ENCODE measurements around the gene TSPEAR.
A peak's percentile ranks its signal among the peaks of the same experiment; 100 is the strongest.
"Not testable (repeated sequence)": the region's sequence is repeated elsewhere in the genome, so short reads cannot be mapped to it uniquely, and the experiment has no call there.

Gene TSPEAR

DNA sequence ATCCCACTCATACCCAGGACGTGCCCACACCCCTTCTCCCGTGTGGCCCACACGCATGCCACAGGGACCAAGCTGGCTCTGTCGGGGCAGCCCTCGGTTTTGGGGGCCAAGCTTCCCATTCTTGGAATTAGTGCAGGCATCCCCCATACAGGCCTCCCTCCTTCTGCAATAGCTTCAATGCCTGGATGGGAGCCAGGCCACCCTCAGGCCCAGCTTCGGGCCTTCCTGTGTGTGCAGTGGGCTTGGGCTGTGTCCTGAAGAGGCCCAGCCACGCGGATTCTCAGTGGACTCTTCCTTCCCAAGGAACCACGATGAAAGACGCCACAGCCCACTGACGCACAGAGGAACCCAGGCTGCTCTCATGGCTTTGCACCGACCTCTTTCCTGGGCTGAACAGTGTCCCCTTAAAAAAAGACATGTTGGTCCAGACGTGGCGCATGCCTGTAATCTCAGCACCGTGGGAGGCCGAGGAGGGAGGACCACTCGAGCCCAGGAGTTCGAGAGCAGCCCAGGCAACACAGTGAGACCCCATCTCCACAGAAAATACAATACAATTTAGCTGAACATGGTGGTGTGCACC lies 61.8 kb downstream of the TSPEAR start:
- DNase-seq = no peak

DNA sequence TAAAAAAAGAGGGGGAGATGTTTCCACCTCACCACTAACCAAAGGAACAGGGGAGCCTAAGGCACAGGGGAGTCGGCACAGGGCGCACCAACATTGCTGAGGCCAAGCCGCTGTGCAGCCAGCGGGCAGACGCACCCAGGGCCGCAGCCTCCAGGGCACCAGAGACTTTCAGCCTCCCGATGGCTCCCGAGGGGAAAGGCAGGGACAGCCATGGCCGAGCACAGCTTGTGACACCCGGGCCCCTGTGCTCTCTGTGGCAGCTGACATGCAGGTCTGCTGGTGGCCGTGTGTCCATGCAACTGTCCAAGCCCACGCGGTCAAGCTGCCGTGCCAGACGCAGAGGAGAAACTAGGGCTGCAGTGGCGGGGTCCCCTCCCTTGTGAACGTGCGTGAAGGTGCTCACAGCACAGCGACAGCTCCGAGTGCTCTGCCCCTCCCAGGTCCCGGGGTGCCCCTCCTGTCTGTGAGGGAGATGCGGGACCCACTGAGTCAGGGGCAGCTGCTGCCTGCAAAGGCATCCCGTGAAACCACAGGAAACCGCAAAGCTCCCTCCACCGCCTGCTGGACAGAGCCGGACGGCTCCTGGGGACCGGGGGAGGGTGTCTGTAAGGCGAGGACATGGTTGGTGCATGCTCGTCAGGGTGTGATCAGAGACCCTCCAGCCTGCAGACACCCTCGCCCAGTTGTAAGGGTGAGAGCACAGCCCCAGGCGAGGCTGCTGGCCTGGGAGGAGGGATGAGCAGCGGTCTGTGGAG lies 62.6 kb downstream of the TSPEAR start:
- DNase-seq = no peak

DNA sequence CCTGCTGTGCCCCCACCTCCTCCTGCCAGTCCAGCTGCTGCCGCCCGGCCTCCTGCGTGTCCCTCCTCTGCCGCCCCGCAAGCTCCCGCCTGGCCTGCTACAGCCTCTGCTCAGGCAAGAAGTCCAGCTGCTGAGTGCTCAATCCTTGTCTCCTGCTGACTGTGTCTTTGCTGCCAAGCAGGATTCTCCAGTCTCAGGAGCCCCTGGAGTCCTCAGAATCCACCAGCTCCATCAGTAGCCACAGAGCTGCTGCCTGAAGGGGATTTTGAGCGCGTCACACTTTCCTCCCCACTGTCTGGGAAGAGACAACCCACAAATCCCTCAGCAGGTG lies 64.2 kb downstream of the TSPEAR start:
- no peak for DNase-seq

DNA sequence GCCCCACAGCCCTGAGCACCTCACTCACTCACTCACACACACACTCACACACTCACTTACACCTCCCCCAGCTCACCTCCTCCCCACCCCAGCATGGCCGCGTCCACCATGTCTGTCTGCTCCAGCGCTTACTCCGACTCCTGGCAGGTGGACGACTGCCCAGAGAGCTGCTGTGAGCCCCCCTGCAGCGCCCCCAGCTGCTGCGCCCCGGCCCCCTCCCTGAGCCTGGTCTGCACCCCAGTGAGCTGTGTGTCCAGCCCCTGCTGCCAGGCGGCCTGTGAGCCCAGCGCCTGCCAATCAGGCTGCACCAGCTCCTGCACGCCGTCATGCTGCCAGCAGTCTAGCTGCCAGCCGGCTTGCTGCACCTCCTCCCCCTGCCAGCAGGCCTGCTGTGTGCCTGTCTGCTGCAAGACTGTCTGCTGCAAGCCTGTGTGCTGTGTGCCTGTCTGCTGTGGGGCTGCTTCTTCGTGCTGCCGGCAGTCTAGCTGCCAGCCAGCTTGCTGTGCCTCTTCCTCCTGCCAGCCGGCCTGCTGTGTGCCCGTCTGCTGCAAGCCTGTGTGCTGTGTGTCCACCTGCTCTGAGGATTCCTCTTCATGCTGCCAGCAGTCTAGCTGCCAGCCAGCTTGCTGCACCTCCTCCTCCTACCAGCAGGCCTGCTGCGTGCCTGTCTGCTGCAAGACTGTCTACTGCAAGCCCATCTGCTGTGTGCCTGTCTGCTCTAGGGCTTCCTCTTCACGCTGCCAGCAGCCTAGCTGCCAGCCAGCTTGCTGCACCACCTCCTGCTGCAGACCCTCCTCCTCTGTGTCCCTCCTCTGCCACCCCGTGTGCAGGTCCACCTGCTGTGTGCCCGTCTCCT lies 64.8 kb downstream of the TSPEAR start, which contains the start of gene KRTAP10-11:
KRTAP10-11 (plus strand) TSS at position 49 of the 856 bp plus-strand sequence; CDS start at position 94, 45 bp downstream.
- DNase-seq = not testable (repeated sequence)

DNA sequence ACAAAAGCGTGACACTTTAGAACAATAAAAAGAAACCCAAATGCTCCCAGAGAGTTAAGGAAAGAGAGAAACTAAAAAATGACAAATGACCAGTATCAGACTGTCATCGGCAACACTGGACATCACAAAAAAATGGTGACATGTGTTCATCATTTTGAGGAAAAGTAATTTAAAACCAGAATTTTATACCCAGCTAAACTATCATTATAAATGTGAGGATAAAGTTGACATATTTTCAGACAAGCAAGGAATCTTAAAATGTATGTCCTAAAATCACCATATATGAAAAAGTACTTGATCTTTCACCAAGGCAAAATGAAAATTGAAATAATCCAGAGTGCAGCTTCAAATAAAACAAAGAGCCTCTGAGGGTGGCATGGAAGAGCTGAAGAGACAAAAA lies 66.5 kb downstream of the TSPEAR start:
- DNase-seq = no peak

DNA sequence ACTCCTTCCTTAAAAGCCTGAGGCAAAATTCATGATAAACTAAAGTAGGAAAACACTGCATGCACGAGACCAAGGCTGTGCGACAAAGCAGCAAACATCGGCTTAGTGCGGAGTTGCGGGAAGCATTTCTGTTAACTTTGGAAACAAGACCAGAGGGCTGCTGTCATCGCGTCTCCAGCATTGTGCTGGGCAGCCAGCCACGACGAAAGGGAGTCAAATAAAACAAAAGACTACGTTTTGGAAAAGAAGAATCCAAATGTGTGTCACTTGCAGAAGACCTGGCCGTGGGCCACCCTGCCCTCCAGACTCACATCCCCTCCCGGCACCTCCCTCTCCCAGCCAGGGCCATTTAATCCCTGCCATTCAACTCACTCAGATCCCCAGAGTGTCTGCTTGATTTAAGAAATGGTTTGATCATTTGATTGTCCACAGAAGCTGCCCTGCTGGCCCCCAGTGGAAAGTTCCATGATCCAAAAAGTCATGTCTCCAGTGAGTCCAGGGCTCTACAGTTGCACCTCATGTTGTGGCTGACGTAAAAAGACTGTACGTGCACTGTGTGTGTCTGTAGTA lies 67.5 kb downstream of the TSPEAR start:
- DNase-seq = no peak

DNA sequence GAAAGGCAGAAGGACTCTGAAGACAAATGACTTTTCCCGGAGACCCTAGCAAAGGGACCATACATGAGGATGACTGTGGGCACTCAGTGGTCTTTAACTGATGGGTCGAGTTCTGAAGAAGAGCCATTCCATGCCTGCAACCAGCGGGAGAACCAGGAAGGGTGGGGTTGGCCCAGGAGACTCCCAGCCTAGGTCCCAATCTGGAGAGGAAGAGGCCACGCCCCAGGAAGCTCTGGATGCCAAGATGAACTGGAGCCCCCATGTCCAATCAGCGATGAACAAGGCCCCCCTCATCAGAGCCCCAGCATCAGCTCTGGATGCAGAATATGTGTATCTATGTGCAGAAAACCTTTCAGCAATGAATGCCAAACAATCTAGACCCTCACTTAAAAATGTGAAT lies 70.6 kb downstream of the TSPEAR start:
- no peak for DNase-seq

DNA sequence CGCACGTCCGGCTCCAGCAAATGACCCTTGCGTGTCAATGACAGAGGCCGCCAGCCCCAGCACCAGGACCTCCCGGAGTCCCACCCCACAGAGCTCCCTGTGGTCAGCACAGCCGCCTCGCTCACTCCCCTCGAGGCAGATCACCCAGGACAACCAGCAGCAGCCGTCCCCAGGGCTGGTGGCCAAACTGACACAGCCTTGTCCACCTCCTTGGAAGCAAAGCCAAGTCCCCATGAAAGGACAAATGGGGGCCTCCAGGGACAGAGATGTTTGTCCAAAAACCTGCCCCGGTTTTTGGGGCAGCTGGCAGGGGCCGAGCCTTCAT lies 72.1 kb downstream of the TSPEAR start:
- DNase-seq = no peak

DNA sequence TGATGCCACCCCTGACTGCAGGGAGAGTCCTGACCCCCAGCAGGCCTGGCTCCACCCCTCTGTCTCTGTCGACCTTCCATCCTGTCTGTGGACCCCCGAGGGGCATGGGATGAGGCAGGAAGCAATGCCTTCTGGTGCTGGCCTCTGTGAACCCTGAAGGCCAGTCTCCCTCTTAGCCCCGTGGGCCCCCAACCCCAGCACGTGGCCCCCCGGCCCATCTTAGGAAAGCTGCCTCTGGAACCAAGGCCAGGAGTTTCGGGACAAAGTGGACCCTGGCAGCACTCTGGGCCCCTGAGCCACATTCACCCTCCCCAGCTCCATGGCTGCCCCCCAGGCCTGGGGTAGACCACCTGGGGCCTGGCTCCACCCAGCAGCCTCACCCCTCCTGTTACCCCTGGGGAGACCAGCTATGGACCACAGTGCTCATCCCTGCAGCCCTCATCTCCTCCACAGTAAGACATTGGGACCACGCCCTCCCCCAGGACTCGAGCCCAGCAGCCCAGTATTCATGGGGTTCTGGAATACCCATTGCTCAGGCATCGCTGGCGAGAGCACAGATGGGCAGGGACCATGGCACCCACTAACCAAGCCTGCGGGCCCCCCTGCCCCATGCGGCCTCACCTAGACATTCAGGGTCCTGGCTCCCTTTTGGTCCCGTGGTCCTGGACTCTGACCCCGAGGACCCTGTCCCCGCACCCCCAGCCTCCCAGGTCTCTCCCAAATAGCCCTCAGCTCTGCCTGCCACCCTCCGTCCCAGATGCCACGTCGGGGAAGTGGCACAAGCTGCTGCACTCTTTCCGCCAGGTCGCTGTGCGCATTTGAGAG lies 72.7 kb downstream of the TSPEAR start:
- not testable (repeated sequence) for DNase-seq

DNA sequence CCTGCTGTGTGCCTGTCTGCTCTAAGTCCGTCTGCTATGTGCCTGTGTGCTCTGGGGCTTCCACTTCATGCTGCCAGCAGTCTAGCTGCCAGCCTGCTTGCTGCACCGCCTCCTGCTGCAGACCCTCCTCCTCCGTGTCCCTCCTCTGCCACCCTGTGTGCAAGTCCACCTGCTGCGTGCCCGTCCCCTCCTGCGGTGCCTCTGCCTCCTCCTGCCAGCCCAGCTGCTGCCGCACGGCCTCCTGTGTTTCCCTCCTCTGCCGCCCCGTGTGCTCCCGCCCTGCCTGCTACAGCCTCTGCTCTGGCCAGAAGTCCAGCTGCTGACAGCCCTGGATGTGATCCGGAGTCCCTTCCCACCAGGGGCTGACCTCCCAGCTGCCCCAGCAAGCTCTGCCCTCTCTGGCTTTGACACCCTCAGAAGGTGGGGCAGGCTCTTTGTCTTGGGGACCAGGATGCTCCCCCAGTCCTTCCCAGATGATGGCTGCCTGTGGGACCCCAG lies 73.5 kb downstream of the TSPEAR start:
- DNase-seq = not testable (repeated sequence)

DNA sequence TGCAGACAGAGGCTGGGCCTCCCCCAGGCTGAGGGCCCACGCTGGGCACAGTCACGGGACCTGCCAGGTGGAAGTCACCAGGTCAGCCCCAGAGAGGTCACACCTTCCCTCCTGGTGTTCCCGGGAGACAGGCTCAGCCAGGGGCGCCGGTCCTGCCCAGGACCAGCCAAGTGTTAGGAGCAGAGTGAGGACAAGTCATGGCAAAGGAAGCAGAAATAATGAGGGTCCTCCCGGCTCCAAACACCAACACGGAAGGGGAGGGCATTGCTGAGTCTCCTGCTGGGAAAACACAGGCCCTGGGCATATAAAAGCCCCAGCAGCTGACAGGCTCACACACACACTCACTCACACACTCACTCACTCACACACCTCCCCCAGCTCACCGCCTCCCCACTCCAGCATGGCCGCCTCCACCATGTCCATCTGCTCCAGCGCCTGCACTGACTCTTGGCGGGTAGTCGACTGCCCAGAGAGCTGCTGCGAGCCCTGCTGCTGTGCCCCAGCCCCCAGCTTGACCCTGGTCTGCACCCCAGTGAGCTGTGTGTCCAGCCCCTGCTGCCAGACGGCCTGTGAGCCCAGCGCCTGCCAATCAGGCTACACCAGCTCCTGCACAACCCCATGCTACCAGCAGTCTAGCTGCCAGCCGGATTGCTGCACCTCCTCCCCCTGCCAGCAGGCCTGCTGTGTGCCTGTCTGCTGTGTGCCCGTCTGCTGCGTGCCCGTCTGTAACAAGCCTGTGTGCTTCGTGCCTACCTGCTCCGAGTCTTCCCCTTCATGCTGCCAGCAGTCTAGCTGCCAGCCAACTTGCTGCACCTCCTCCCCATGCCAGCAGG lies 74.1 kb downstream of the TSPEAR start, which contains the start of gene KRTAP10-10:
KRTAP10-10 (plus strand) TSS at position 339 of the 833 bp plus-strand sequence; CDS start at position 401, 62 bp downstream.
- no peak for DNase-seq

DNA sequence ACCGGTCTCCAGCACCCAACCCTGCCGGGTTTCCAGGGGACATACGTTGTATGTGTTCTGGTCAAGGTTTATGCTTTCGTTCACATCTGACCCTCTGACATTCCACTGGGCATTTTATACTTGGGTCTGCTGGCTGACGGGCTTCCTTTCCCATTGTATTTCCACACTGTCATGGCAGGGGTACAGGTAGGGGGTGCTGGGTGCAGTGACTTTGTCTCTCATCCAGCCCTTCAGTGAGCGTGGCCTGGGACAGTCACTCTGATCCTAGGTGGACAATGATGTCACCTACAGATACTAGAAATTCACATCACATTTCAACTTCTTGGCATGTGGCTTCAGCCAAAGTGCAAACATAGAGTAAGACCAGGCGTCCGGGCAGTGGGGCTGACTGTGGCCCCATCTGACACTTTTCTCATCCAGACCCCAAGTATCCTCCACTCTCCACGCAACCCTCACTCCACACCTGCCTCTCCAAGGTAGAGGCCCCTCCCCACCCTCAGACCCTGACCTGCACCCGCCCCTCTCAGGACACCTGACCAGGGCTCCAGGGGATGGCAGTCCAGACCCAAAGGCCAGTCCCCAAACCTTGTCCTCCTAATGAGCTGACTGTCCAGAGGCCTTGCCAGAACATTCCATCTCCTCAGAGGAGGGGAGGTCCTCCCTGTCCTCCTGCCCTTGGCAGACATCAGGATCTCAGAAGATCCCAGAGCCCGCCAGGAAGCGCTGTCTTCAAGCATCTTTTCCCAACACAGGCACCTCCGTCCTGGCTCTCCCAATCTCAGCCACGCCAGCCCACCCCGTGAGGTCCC lies 75.0 kb downstream of the TSPEAR start:
- DNase-seq = no peak

DNA sequence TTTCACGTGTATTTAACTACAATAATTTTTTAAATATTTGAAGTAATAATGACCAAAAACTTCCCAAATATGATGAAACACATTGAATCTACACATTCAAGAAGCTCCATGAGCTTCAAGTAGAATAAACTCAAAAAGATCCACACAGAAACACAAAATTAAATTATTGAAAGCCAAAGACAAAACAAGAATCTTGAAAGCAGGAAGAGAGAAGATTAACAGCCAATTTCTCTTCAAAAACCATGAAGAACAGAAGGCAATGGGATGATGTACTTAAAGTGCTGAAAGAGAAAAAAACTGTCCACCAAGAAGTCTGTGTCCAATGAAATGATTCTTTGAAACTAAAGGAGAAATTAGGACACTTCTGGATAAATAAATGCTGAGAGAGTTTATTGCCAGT lies 79.3 kb downstream of the TSPEAR start:
- DNase-seq = no peak

DNA sequence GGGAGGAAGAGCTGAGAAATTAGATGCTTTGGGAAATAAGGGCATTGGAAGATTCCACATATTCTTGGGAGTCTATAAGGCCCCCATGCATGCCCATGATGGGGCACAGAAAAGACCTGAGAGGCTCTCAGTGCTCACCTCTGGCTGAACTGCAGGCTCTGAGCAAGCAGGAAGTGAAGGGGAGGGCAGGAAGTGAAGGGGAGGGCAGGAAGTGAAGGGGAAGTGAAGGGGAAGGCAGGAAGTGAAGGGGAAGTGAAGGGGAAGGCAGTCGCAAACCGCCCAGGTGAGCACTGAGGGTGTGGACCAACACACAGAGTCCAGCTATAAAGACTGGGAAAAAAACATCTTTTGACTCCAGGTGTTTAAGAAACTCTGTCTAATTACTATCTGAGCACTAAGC lies 80.9 kb downstream of the TSPEAR start:
- DNase-seq = no peak

DNA sequence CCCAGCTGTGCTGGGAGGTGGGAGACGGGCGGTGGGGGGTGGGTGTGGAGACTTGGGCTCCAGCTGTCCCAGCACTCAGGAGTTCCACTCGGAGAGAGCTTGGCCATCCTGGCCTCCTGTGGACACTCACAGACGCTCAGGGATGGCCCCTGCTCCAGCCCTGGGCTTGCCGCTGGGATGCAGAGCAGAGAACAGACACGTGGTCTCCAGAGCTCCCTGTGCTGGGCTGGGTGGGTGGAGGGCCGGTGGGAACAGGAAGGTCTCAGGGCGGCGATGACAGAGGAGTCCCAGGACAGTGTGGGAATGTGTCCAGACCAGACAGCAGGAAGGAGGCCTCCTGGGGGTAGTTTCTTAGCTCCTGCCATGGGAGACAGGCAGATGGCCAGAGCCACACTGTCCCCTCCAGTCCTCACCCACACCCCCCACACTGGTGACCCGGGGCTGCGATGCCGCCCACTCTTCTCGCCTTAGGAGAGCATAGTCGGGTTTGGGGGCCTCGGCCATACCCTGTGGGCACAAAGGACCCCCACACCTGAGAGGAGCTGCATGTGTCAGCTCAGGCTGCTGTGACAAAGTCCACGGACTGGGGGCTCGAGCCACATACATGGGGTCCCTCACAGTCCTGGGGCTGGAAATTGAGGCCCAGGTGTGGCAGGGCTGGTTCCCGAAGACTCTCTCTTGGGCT lies 82.5 kb downstream of the TSPEAR start:
- no peak for DNase-seq

DNA sequence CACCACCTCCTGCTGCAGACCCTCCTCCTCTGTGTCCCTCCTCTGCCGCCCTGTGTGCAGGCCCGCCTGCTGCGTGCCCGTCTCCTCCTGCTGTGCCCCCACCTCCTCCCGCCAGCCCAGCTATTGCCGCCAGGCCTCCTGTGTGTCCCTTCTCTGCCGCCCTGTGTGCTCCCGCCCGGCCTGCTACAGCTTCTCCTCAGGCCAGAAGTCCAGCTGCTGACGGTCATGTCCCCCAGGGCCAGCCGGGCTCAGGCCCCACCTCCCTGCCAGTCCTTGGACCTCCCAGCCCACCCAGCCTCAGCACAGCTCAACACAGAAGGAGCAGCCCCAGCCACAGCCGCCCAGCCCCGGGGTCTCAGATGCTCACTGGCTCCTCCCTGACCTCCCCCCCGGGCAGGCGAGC lies 83.5 kb downstream of the TSPEAR start:
- not testable (repeated sequence) for DNase-seq

DNA sequence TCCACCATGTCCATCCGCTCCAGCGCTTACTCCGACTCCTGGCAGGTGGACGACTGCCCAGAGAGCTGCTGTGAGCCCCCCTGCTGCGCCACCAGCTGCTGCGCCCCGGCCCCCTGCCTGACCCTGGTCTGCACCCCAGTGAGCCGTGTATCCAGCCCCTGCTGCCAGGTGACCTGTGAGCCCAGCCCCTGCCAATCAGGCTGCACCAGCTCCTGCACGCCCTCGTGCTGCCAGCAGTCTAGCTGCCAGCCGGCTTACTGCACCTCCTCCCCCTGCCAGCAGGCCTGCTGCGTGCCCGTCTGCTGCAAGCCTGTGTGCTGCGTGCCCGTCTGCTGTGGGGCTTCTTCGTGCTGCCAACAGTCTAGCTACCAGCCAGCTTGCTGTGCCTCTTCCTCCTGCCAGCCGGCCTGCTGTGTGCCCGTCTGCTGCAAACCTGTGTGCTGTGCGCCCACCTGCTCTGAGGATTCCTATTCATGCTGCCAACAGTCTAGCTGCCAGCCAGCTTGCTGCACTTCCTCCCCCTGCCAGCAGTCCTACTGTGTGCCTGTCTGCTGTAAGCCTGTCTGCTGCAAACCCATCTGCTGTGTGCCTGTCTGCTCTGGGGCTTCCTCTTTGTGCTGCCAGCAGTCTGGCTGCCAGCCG lies 84.1 kb downstream of the TSPEAR start:
- DNase-seq = peak; percentile 43

DNA sequence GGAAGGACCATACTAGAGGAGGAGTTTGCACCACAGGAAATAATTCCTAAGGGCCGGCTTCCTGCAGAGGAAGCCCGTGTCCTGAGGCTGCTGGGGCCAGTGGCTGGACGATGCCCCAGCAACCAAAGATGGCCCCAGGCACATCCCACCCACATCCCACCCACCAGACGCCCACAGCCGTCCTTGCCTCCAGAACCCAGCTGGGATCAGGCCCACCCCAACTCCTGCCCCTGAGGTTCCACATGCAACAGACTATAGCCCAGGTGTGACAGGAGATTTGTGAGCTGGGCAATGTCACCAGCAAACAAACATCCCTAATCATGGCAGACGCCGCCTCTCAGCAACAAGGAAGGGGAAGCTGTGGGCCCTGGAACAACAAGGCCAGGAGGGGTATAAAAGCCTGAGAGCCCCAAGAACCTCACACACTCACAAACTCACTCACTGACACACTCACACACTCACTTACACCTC lies 84.7 kb downstream of the TSPEAR start, which contains the start of gene KRTAP10-9:
KRTAP10-9 (plus strand) TSS at position 421 of the 471 bp plus-strand sequence. CDS start 79 bp downstream, outside the sequence.
- no peak for DNase-seq

DNA sequence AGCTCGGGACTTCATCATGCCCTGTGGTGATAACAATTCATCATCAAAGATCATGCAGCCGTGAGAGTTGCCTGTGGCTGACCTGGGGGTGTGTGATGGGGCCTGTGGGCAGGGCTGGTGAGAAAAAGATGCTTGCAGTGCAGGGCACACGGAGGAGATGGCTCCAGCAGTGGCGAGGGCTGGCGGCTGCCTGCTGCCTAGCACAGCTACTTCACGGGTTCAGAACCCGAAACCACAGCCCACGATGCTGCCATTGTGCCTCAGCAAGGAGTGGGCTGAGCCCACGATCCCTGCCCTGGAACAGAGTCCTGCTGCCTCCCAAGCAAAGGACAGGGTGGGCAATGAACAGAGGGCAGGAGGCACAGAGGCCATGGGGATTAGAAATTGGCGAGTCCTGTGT lies 85.1 kb downstream of the TSPEAR start:
- peak; percentile 42 for DNase-seq
